Renal cortex interstitium (tissue), 11 donors: ENCODE measurements around the gene SDK1. TPM values are rescaled to one million over a fixed set of nuclear protein-coding genes. Genes with fewer than 3 reads are reported as not detected.

Source experiments
- DNase-seq, 11 donors: peaks; one replicate each; pipeline ENCODE4 v3.0.0-alpha.2; 2013; ENCODE audit warnings: low read depth in 9 of 11, low spot score in 4 of 11; ENCODE audit errors: extremely low read depth in 1 of 11
- polyA plus RNA-seq, 3 donors: library from polyadenylated mRNA; unstranded; fragments of 120-200 nt; gene quantifications; one replicate each; pipeline ENCODE4 v1.2.1, GENCODE V29; 2013; ENCODE audit not compliant: insufficient read length in 3 of 3

Gene SDK1
- polyA plus RNA-seq, 3 donors = 5.9 to 9.1 (median 7.6) TPM

GRCh38 chr7:3899559-3899991, 598.5 kb downstream of the SDK1 start:
- DNase-seq = no peak

- DNase-seq = no peak
Observed at GRCh38 chr7:3908153-3908552, 607.1 kb downstream of the SDK1 start.

GRCh38 chr7:3909128-3909527, 608.1 kb downstream of the SDK1 start:
- no peak for DNase-seq

GRCh38 chr7:3910054-3910453, 609.0 kb downstream of the SDK1 start:
- no peak for DNase-seq

GRCh38 chr7:3911685-3912084, 610.6 kb downstream of the SDK1 start:
- no peak for DNase-seq

GRCh38 chr7:3912291-3912690, 611.2 kb downstream of the SDK1 start:
- DNase-seq = peak in 1 of 11 donors; percentile 25

GRCh38 chr7:3914051-3914775, 613.2 kb downstream of the SDK1 start:
- DNase-seq = no peak

GRCh38 chr7:3915337-3915878, 614.4 kb downstream of the SDK1 start:
- no peak for DNase-seq

GRCh38 chr7:3916146-3916545, 615.1 kb downstream of the SDK1 start:
- DNase-seq = no peak

- no peak for DNase-seq
Observed at GRCh38 chr7:3917436-3917835, 616.4 kb downstream of the SDK1 start.

- DNase-seq = no peak
Observed at GRCh38 chr7:3918576-3918975, 617.5 kb downstream of the SDK1 start.

GRCh38 chr7:3922175-3922635, 621.2 kb downstream of the SDK1 start:
- no peak for DNase-seq

- no peak for DNase-seq
Observed at GRCh38 chr7:3923307-3923918, 622.4 kb downstream of the SDK1 start.

- no peak for DNase-seq
Observed at GRCh38 chr7:3924277-3924676, 623.2 kb downstream of the SDK1 start.

GRCh38 chr7:3927446-3928110, 626.5 kb downstream of the SDK1 start:
- DNase-seq = no peak

GRCh38 chr7:3928727-3929515, 627.9 kb downstream of the SDK1 start:
- no peak for DNase-seq

GRCh38 chr7:3931843-3932242, 630.8 kb downstream of the SDK1 start:
- no peak for DNase-seq

GRCh38 chr7:3937146-3937545, 636.1 kb downstream of the SDK1 start:
- DNase-seq = no peak

GRCh38 chr7:3937605-3938004, 636.6 kb downstream of the SDK1 start:
- no peak for DNase-seq
